HT1080 (cell line): Measurements from ENCODE around the gene COPE. TPM values are rescaled to one million over a fixed set of nuclear protein-coding genes. Genes with fewer than 3 reads are reported as not detected.

Source experiments
- DNase-seq: peaks from one replicate; pipeline ENCODE4 v3.0.0-alpha.2; 2015; ENCODE audit warnings: low read depth
- total RNA-seq: library from RNA; depleted of rRNA; stranded (reverse); fragments of >200 nt; shearing (Covaris generic); gene quantifications from 2 replicates; pipeline ENCODE4 v1.2.3, GENCODE V29; 2014

Gene COPE
- total RNA-seq, 1 experiment from 2014 or later, result 410 TPM

DNA sequence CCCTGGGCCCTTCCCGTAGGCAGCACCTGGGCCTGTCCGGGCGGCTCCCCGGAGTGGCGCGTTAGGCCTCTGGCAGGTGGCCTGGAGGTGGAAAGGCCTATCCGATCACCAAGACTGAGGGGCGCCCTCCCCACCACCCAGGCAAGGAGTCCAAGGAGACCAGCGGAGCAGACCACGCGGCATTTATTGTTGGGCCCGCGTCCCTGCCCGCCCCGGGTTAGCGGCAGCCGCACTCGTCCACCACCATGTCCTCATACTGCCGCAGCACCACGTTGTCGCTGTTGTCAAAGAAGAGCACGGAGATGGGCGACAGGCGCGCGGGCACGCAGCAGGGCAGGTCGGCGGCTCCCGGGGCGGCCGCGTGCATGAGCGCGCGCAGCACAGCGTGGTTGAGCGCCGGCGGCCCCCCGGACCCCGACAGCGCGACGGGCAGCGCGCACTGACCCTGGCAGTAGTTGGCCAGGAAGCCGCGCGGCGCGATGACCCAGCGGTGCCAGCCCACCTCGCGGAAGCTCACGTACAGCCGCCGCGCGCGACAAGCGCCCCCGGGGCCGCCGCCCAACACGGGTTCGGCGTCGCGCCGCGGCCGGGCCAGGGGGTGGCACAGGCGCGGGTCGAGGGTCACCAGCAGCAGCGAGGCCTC, 50.7 kb downstream of the COPE start:
- DNase-seq, result no peak

DNA sequence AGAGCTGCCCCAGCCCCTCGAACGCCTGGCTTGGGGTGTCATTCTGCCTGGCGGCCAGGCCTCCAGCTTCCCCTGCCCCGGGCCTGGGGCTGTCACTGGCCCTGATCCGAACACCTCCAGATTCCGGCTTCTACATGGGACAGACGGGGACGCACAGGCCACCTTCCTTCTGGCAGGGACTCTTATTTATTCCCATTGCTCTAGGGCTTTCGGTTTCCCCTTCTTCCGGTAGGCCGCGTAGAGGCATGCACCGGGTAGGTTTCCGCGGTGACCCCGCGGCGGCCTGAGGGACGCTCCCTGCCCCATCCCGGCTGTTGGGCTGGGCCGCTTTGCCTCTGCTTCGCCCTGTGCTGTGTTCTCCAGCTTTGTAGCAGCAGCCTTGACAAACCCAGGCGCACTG, 51.4 kb downstream of the COPE start:
- DNase-seq, result no peak

DNA sequence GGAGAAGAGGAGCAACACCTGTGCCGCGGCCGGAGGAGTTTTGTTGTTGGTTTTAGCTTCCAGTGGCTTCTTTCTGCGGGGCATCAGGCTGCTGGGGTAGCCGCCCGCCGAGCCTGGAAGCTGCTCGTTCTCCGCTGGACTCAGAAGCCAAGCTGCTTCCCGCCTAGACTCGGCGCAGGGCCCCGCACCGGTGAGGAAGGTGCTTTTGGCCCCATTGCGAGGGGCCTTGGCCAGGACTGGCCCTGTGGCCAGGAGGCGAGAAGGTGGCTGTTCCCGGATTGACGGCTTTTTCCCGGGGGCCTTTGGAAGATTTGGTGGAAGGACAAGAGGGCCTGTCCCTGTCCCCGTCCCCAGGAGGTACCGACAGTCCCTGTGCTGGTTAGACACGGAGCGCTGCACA, 52.0 kb downstream of the COPE start:
- no peak for DNase-seq

GRCh38 chr19:18866800-18867123, 52.4 kb downstream of the COPE start:
- DNase-seq, result no peak

GRCh38 chr19:18865973-18866799, 53.0 kb downstream of the COPE start:
- peak; percentile 47 for DNase-seq

DNA sequence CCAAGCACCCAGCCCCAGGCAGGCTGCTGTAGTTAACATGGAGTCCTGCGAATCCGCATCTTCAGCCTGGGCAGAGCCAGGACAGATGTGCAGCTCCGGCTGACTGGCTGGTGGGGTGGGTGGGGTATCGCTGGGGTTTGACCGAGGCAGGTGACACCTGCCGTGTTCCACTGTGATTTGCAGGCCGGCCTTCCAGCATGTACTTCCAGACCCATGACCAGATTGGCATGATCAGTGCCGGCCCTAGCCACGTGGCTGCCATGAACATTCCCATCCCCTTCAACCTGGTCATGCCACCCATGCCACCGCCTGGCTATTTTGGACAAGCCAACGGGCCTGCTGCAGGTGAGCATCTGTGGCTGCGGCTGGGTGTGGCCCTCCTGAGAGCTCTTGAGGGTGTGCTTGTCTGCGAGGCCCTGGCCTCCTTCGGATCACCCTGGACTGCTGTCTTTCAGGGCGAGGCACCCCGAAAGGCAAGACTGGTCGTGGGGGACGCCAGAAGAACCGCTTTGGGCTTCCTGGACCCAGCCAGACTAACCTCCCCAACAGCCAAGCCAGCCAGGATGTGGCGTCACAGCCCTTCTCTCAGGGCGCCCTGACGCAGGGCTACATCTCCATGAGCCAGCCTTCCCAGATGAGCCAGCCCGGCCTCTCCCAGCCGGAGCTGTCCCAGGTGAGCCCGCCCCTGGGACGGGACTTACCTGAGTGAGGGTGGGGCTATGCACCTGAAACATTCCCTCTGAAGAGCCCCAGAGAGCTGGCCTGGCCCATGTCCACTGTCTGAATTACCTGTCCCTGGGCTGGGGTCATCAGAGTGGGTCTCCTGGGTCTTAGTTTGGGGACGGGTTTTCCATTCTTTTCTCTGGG, 53.8 kb downstream of the COPE start:
- no peak for DNase-seq

- DNase-seq, result no peak
Measured at GRCh38 chr19:18863843-18864362, 55.3 kb downstream of the COPE start.

DNA sequence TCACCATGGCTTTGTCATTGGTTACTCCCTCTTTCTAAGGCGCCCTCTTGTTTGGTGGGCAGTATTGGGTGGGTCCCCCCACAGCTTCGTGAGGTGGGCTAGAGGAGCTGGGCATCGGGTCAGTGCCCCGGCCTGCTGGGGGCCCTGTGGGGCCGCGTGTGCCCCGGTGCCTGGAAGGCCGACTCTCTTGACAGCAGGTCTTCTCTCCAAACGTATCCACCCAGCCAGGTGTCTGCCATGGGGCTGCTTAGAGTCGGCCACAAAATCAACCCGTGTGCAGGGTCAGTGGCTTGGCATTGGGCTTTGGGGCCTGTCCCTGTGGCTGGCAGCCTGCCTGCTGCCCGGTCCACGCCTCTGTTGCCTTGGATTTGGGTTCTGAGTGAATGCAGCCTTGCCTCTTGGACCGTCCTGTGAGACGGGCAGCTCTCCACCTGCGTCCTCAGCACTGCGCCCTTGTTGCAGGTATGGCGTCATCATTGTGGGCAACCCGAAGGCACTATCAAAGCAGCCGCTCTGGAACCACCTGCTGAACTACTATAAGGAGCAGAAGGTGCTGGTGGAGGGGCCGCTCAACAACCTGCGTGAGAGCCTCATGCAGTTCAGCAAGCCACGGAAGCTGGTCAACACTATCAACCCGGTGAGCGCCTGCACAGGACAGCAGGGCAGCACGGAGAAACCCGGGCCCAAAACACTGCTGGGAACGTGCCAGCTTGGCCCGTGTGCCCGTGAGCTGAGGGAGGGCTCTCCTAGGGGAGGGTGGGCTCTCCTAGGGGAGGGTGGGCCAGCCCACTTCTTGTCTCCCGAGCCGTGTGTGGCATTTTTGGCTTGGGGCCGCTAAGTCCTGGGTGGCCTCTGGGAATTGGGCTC, 56.0 kb downstream of the COPE start:
- no peak for DNase-seq

- DNase-seq, result no peak
Measured at GRCh38 chr19:18861917-18862316, 57.3 kb downstream of the COPE start.

DNA sequence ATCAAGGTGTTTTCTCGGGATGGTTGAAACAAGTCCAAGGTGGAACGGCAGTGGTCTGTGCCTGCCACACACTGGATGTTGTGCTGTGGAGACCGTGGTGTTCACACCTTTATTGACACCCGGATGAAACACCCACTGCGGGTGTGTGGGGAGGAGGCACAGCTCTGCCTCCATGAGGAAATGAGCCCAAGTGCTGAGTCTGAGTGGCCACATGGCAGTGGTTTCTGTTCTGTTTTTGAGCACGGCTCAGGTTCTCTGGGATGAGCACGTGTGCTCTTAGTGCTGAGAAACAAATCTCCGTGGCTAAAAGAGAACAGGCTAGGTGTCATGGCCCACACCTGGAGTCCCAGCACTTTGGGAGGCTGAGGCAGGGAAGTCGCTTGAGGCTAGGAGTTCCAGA, 58.0 kb downstream of the COPE start:
- no peak for DNase-seq

DNA sequence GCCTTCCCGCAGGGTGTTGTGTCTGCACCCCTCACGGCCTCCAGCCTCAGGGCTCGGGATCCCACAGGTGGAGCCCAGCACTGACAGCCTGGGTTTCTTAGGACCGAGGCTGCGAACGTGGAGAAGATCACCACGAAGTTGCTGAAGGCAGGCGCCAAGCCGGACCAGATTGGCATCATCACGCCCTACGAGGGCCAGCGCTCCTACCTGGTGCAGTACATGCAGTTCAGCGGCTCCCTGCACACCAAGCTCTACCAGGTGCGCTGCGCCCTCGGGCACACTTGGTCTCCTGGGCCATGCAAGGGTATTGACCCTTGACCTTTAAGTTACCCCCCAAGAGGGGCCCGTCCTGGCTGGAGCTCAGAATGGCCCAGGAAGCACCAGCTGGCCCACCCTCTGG, 58.5 kb downstream of the COPE start:
- no peak for DNase-seq

DNA sequence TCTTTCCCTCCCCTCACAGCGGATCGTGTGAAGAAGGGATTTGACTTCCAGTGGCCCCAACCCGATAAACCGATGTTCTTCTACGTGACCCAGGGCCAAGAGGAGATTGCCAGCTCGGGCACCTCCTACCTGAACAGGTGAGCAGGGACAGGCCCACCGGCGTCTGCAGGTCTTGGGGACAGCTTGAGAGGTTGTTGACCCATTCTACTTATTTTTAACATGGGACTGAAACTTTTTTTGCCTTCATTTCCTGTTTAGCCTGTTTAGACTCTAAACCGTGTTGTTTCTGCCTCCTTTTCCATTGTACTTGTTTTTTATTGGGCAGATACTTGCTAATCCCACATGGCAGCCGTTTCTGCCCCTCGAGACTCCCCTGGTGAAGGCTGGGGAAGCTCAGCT, 58.9 kb downstream of the COPE start:
- no peak for DNase-seq

GRCh38 chr19:18859676-18860301, 59.4 kb downstream of the COPE start:
- no peak for DNase-seq

- no peak for DNase-seq
Measured at GRCh38 chr19:18858906-18859646, 60.1 kb downstream of the COPE start.

GRCh38 chr19:18857223-18857622, 62.0 kb downstream of the COPE start:
- DNase-seq, result no peak

DNA sequence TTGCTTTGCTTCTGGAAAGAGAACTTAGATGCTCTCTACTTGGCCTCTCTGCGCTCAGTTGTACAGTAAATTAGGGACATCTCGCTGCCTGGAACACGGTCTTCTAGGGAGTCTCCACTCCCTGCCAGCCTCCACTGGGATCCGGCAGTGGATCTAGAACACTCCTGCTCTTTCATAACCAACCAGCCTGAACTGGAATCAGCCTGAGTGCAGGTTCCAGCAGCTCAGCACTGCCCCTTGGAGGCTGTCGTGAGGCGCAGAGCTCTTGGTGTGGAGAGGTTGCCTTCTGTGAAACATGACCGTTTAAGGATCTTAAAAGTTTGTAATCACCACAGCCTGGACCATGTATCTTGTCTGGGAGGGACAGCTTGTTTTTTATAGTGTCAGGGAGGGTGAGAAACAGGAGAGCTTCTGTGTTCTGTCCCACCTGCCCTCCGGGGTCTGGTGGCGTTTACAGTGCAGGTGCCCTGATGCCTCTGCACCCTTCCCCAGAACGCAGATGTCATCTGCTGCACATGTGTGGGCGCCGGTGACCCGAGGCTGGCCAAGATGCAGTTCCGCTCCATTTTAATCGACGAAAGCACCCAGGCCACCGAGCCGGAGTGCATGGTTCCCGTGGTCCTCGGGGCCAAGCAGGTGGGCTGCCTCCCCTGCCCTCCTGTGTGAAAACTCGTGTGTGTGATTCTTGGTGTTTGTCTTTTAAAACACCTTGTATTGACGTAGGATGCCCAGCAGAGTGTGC, 62.6 kb downstream of the COPE start:
- no peak for DNase-seq

DNA sequence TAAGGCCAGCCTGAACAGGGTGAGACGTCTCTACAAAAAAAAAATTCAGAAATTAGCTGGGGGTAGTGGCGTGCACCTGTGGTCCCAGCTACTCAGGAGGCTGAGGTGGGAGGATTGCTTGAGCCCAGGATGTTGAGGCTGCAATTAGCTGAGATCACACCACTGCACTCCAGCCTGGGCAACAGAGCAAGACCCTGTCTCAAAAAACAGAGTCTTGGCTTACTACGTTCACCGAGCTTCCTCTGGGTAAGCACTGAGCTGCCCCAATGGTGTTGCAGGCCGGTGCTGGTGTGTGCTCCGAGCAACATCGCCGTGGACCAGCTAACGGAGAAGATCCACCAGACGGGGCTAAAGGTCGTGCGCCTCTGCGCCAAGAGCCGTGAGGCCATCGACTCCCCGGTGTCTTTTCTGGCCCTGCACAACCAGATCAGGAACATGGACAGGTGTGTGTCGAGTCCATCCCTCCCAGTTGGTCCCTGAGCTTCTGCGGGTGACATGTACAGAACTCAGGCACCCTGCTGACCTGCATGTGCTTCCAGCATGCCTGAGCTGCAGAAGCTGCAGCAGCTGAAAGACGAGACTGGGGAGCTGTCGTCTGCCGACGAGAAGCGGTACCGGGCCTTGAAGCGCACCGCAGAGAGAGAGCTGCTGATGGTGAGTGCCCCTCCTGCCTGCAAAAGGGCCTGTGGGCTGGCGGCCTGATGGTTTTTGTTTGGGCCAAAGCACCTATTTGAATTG, 63.4 kb downstream of the COPE start:
- no peak for DNase-seq

- no peak for DNase-seq
Measured at GRCh38 chr19:18854982-18855381, 64.2 kb downstream of the COPE start.
